Femur (tissue), 1 donor: ENCODE results near the gene C4orf50.

Source experiments
- DNase-seq: peaks from one replicate; pipeline ENCODE4 v3.0.0-alpha.2; 2017

The C4orf50 gene

GRCh38 chr4:6018331-6018730, at the start of gene C4orf50:
C4orf50 (minus strand) TSS chr4:6018431.
- DNase-seq, result no peak

- DNase-seq, result no peak
These were observed 47.8 kb upstream of the C4orf50 start for GRCh38 chr4:6065934-6066590.

- DNase-seq, result no peak
These were observed 46.9 kb upstream of the C4orf50 start for GRCh38 chr4:6065166-6065565.

DNA sequence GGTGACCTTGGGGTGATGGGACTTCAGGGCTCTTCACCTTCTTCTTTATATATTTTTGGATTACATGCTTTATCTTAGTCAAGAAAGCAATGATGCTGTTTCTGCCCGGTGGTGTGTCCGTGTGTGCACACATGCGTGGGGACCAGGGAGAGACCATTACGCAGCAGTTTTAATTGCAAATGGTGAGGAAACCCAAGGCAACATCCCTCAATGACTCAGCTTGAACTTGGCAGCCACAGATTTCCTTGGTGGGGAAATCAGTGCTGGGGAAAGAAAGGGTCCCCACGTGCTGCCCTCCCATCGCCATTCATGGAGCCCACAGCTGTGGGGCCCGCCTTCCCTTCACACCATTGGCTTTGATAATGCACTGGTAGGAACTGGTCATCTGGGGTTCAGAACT, 46.2 kb upstream of the C4orf50 start:
- DNase-seq, result no peak

GRCh38 chr4:6063684-6064083, 45.5 kb upstream of the C4orf50 start:
- no peak for DNase-seq

GRCh38 chr4:6062133-6062532, 43.9 kb upstream of the C4orf50 start:
- no peak for DNase-seq

DNA sequence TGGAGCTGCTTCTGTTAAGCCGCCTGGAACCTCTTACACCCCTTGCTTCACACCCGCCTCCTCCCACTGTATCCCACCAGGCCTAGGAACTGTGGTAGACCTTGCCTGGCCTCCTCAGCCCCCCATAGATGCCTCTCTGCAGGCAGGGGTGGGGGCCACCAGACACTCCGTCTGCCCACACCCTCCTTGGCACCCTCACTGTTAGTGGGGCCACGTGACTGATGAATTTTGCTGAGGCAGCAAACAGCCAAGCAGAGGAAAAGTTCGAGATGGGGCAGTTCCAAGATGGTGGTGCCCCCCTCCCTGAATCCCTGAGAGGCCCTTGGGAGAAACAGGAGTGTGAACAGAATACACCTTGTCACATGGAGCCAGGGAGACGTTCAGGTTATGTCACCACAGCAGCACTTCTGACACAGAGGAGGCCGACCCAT, 41.2 kb upstream of the C4orf50 start:
- DNase-seq, result no peak

DNA sequence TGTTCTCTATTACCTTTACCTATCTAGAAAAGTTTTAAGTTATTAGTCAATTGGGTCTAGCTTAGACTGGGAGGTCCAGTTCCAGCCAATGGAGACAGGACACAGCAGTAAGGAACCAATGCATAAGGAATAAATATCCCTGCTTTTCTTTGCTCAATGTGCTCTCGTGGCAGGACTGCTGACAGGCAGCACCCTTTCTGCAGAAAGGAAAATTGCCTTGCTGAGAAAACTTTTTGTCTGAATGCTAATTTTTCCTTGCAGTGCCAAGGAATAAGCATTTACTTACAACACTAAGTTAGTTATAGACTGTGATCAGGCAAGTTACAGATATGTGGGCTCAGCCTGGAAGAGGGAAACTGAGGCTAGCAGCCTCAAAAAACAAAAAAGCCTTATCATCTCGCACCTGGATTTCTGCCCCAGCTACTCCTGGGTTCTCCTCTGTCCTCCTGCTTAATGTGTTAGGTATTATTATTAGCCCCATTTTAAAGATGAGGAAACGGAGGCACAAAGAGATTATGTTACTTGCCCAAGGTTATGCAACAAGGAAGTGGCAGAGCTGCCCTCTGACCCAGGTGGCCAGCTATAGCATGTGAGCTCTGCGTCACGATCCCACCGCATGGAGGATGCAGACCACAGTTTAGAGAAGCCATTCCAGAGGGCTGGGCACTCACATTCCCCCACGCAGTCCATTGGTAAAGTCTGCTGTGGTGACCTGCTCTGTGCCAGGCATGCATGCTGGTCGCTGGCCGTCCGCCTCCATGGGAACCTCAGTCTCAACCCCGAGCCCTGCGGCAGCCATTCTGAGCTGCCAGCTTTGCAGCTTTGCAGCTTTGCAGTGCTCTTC, 40.5 kb upstream of the C4orf50 start:
- DNase-seq, result no peak

DNA sequence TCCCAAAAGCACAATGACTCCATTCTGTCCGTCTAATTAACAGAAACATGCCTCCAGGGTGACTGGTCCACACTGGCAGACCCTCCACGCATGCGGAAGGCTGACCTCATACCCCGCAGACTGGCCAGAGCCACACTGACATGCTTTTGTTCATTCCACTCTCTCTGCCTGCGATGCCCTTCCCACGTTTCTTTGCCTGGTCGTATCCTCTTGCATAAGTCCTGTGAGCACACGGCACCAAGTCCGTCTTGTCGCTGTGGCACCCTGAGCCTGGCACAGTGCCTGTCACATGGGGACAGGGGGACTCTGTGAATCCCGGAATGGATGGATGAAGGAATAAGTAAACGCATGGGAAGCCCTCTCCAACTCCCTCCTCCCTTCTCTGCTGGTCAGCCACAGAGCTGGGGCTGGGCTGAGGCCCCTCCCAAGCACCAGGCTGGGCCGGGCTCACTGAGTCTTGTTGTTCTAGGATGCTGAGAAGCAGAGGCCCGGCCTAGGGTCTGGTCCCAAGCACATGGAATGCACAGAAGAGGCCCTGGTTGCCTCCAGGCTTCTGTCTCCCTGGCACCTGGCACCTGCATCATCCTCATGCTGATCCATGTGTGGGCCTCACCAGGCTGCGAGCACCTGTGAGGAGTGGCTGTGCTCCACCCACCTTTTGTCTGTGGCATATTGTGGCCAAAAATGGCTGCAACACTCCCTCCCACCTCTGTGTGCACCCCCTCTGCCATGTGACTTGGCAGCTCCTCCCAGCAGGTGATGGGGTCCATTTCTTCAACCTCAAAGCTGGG, 38.9 kb upstream of the C4orf50 start:
- no peak for DNase-seq

- DNase-seq, result no peak
These were observed 37.2 kb upstream of the C4orf50 start for GRCh38 chr4:6055436-6055835.

- no peak for DNase-seq
These were observed 36.8 kb upstream of the C4orf50 start for GRCh38 chr4:6055030-6055429.

DNA sequence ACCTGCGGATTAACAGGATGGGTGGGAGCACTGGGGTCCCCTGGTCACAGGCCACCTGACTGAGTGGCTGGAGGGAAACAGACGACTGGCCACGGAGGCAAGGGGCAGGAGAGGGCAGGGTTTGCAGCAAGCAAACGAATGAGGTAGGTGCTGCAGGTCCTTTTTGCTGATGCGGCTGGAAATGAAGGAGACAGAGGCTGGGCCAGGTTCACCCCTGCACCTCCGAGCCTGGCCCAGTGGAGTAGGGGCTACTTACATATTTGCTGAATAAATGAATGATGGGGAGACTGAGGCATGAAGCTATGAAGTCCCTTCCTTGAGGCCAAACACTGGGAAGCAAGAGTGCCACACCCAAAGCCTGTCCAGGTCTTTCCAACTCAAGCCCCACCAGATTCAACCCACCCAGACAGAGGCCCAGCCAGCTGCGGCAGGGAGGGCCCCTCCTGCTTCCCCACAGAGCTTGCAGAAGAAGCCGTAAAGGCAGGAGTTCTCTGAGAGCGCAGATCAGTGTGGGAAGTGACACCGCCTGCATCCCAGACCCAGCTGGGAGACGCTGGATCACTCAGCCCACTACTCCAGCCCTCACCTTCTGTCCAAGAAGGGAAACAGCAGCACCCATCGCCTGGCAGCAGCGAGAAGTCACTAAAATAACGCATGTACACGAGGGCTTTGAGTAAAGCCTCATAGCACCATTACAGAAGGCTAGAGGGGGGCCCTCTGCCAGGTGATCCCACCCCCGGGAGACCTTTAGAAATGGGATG, 36.1 kb upstream of the C4orf50 start:
- no peak for DNase-seq

GRCh38 chr4:6052679-6053078, 34.4 kb upstream of the C4orf50 start:
- DNase-seq, result no peak

- no peak for DNase-seq
These were observed 32.3 kb upstream of the C4orf50 start for GRCh38 chr4:6050551-6050950.

DNA sequence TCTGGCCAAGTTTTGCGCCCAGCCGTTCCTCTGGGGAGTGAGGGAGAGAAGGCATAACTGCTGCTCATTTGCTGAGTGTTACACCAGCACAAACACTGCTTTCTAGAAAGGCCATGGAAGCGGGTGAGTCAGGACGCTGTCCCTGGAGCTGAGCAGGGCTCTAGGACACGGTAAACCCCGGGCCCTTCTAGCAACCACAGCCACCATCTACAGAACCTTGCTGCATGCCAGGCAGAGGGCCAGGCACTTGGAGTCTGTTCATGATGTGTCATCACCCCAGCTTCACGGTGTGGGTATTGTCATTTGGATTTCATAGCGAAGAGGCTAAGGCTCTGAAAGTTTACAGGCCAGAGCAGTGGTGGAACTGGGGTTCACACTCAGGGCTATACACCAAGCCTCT, 31.8 kb upstream of the C4orf50 start:
- no peak for DNase-seq

- no peak for DNase-seq
These were observed 31.0 kb upstream of the C4orf50 start for GRCh38 chr4:6049278-6049677.

DNA sequence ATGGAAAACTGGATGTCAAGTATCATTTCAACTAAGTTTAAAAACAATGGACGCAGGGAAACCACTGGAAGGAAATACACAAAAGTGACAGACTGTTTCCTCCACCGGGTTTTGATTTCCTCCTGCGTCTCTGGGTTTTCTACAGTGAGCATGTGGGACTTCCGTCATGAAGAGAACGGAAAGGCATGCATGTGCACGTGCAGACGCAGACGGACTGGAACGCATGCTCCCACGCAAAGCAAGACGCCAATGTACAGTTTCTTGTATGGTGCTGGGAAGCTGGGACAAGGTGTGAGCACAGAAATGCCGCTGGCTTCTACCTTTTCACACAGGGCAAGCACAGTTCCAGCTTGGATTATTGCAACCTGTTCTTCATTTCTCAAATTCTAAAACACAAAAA, 30.3 kb upstream of the C4orf50 start:
- DNase-seq, result no peak

GRCh38 chr4:6047130-6047673, 29.0 kb upstream of the C4orf50 start:
- DNase-seq, result no peak

GRCh38 chr4:6046526-6047129, 28.4 kb upstream of the C4orf50 start:
- no peak for DNase-seq

- DNase-seq, result no peak
These were observed 26.6 kb upstream of the C4orf50 start for GRCh38 chr4:6044805-6045204.

DNA sequence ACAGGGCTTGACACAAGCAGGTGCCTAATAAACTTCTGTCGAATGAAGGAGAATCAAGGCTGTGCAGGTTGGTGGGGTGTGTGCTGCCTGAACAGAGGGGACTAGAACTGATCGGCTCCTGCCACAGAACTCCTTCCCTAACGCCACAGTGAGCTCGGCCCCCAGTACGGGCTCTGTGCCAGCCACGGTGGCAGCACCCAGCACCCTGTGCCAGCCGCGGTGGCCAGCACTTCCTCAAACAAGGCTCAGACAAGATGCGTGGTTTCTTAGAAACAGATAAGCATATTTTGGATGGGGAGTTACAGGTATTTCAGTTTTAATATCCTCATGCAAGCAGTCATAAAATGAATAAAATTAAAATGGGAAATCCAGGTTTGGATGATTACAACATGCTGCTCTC, 26.0 kb upstream of the C4orf50 start:
- no peak for DNase-seq

GRCh38 chr4:6043843-6044242, 25.6 kb upstream of the C4orf50 start:
- DNase-seq, result no peak
